GM21515 (cell line): ENCODE results near the gene ATP11B.
"Not testable (repeated sequence)": the region's sequence is repeated elsewhere in the genome, so short reads cannot be mapped to it uniquely, and the experiment has no call there.

Experiments used
- ATAC-seq: cut with Tn5 transposase; IDR thresholded peaks from one replicate; pipeline ENCODE4 v1.9.1; 2021; ENCODE audit not compliant: unreplicated experiment

The ATP11B gene

GRCh38 chr3:182824957-182825356 is 31.7 kb downstream of the ATP11B start:
- no peak for ATAC-seq

- no peak for ATAC-seq
Observed at GRCh38 chr3:182829761-182830405, 36.6 kb downstream of the ATP11B start.

- no peak for ATAC-seq
Observed at GRCh38 chr3:182837855-182838454, 44.7 kb downstream of the ATP11B start.

GRCh38 chr3:182843478-182843877 is 50.2 kb downstream of the ATP11B start:
- ATAC-seq: no peak

- no peak for ATAC-seq
Observed at GRCh38 chr3:182848906-182849305, 55.6 kb downstream of the ATP11B start.

- no peak for ATAC-seq
Observed at GRCh38 chr3:182855076-182855475, 61.8 kb downstream of the ATP11B start.

GRCh38 chr3:182861348-182861747 is 68.0 kb downstream of the ATP11B start:
- no peak for ATAC-seq

- no peak for ATAC-seq
Observed at GRCh38 chr3:182862159-182862860, 69.0 kb downstream of the ATP11B start.

- ATAC-seq: no peak
Observed at GRCh38 chr3:182869059-182869458, 75.8 kb downstream of the ATP11B start.

- not testable (repeated sequence) for ATAC-seq
Observed at GRCh38 chr3:182870917-182871316, 77.6 kb downstream of the ATP11B start.

- no peak for ATAC-seq
Observed at GRCh38 chr3:182879031-182879611, 85.8 kb downstream of the ATP11B start.

GRCh38 chr3:182886497-182886896 is 93.2 kb downstream of the ATP11B start:
- ATAC-seq: no peak

- ATAC-seq: no peak
Observed at GRCh38 chr3:182889948-182890629, 96.8 kb downstream of the ATP11B start.

- no peak for ATAC-seq
Observed at GRCh38 chr3:182891364-182891763, 98.1 kb downstream of the ATP11B start.

GRCh38 chr3:182892226-182892625 is 98.9 kb downstream of the ATP11B start:
- ATAC-seq: no peak

GRCh38 chr3:182895513-182896112 is 102.3 kb downstream of the ATP11B start:
- ATAC-seq: no peak

GRCh38 chr3:182896553-182896952 is 103.2 kb downstream of the ATP11B start:
- ATAC-seq: no peak

GRCh38 chr3:182902236-182902635 is 108.9 kb downstream of the ATP11B start:
- ATAC-seq: no peak

GRCh38 chr3:182904164-182904563 is 110.9 kb downstream of the ATP11B start:
- ATAC-seq: no peak

GRCh38 chr3:182905623-182906022 is 112.3 kb downstream of the ATP11B start:
- ATAC-seq: no peak

- ATAC-seq: no peak
Observed at GRCh38 chr3:182906036-182906435, 112.7 kb downstream of the ATP11B start.
